Thymus (tissue), 11 donors: Measurements from ENCODE around the gene SUGCT. TPM values are rescaled to one million over a fixed set of nuclear protein-coding genes. Genes with fewer than 3 reads are reported as not detected.

Experiments used
- DNase-seq, 9 donors: peaks; one replicate each; pipeline ENCODE4 v3.0.0-alpha.2; 2013; ENCODE audit warnings: low spot score in 9 of 9, low read depth in 6 of 9, missing footprints in 1 of 9
- H3K27ac ChIP-seq, 2 donors: one replicate each; pipeline ENCODE4 v1.5.1; 2013; ENCODE audit warnings: control low read depth in 1 of 2, low read depth in 1 of 2, low read length in 1 of 2, mild to moderate bottlenecking in 1 of 2, moderate library complexity in 1 of 2
- H3K27me3 ChIP-seq, 2 donors: one replicate each; pipeline ENCODE4 v1.5.1; 2013; ENCODE audit warnings: low read length in 1 of 2; ENCODE audit not compliant: control insufficient read depth in 2 of 2, insufficient read depth in 1 of 2
- H3K36me3 ChIP-seq, 2 donors: one replicate each; pipeline ENCODE4 v1.5.1; 2013; ENCODE audit warnings: low read length in 1 of 2, mild to moderate bottlenecking in 1 of 2, moderate library complexity in 1 of 2; ENCODE audit not compliant: control insufficient read depth in 2 of 2, insufficient read depth in 2 of 2
- H3K4me1 ChIP-seq, 2 donors: one replicate each; pipeline ENCODE4 v1.5.1; 2013; ENCODE audit warnings: low read length in 2 of 2; ENCODE audit not compliant: control insufficient read depth in 2 of 2, insufficient read depth in 2 of 2
- H3K4me3 ChIP-seq, 2 donors: one replicate each; pipeline ENCODE4 v1.5.1; 2013; ENCODE audit warnings: low read length in 2 of 2, control low read depth in 1 of 2, mild to moderate bottlenecking in 1 of 2
- H3K9me3 ChIP-seq, 2 donors: one replicate each; pipeline ENCODE4 v1.5.1; 2013; ENCODE audit warnings: low read length in 1 of 2, mild to moderate bottlenecking in 1 of 2; ENCODE audit not compliant: control insufficient read depth in 2 of 2, insufficient read depth in 1 of 2
- WGBS: extraction: QIAGEN DNeasy Blood & Tissue Kit; methylation state at CpG from one replicate; pipeline ENCODE4 v1.1.7; 2013; 5-methylcytosine and 5-hydroxymethylcytosine counted together
- polyA plus RNA-seq: library from polyadenylated mRNA; stranded (reverse); fragments of 200-250 nt; gene quantifications from one replicate; pipeline ENCODE4 v1.2.3, GENCODE V29; 2013
- total RNA-seq: library from RNA; stranded (reverse); fragments of 120-200 nt; gene quantifications from one replicate; pipeline ENCODE4 v1.2.4, GENCODE V29; 2013
- donor health status: healthy.

Gene SUGCT
- total and polyA plus RNA-seq, 2 donors, result 1.6 to 5.5 TPM

DNA sequence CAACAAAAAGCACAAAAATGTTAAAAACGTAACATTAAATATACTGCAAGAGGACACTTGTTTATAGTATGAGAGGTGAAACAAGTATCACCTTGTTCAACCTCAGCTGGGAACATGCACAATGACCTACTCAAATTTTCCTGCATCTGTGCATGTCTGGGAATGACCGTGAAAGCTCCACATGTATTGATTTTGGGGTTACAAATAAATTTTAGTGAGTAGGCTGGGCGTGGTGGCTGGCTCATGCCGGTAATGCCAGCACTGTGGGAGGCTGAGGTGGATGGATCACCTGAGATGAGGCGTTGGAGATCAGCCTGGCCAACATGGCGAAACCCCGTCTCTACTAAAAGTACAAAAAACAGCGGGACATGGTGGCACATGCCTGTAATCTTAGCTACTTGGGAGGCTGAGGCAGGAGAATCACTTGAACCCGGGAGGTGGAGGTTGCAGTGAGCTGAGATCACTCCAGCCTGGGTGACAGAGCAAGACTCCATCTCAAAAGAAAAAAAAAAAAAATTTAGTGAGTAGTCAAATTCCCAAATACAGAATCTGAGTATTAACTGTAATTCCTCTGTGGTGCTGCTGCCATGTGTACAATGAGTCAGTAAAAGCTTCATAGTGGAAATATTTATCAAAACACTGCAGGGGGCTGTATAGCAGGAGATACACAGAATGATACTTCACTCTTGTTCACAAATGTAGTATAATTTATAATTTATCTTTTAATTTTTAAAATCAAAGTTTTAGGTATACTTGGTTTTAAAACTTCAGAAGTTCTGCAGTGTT is 41.1 kb downstream of the SUGCT start:
- 97% methylated on average over 9 of the region's 9 CpGs for WGBS
- Histone ChIP-seq H3K36me3 (no peaks in the 10 kb centered on the region), H3K27me3 (no peaks in the 10 kb centered on the region)

GRCh38 chr7:40177071-40177470 is 42.3 kb downstream of the SUGCT start:
- H3K4me3 ChIP-seq, result no peak overlapping the region
- no peaks in the 10 kb centered on the region for H3K27me3 ChIP-seq
- no peaks in the 10 kb centered on the region for H3K9me3 ChIP-seq
- H3K4me1 ChIP-seq, result no peaks in the 10 kb centered on the region
- 97% methylated on average over 5 of the region's 5 CpGs for WGBS
- no peaks in the 10 kb centered on the region for H3K36me3 ChIP-seq
- no peak for DNase-seq
- H3K27ac ChIP-seq, result no peak overlapping the region

More for the DNA sequence above, 41.1 kb downstream of the SUGCT start:
- Histone ChIP-seq H3K4me3 (no peak overlapping the region), H3K27ac (no peak overlapping the region), H3K9me3 (no peaks in the 10 kb centered on the region), H3K4me1 (no peaks in the 10 kb centered on the region)
- no peak for DNase-seq

DNA sequence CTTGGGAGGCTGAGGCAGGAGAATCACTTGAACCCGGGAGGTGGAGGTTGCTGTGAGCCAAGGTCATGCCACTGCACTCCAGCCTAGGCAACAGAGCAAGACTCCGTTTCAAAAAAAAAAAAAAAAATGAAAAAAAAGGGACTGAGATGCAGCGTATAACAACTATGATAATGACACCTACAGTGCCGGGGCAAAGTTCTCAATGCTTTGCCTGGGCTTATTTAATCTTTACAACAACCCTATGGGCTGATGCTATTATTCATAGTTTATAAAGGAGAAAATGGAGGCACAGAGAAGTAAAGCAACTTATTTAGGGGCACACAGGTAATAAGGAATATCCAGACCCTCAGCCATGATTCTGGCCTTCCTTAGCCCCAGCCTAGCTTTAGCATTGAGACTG is 47.6 kb downstream of the SUGCT start:
- Histone ChIP-seq H3K9me3 (no peaks in the 10 kb centered on the region), H3K27me3 (no peaks in the 10 kb centered on the region), H3K4me3 (no peak overlapping the region), H3K27ac (no peak overlapping the region), H3K36me3 (no peaks in the 10 kb centered on the region), H3K4me1 (no peaks in the 10 kb centered on the region)
- DNase-seq, result no peak
- WGBS, result 97% methylated on average over 4 of the region's 4 CpGs

GRCh38 chr7:40186586-40186985 is 51.8 kb downstream of the SUGCT start:
- H3K4me1 ChIP-seq, result no peaks in the 10 kb centered on the region
- H3K27me3 ChIP-seq, result no peaks in the 10 kb centered on the region
- no peaks in the 10 kb centered on the region for H3K36me3 ChIP-seq
- H3K9me3 ChIP-seq, result no peaks in the 10 kb centered on the region
- DNase-seq, result no peak
- no peak overlapping the region for H3K4me3 ChIP-seq
- WGBS, result 87% methylated on average over 1 of the region's 1 CpG
- no peak overlapping the region for H3K27ac ChIP-seq

GRCh38 chr7:40192036-40192435 is 57.2 kb downstream of the SUGCT start:
- no peak overlapping the region for H3K27ac ChIP-seq
- no peaks in the 10 kb centered on the region for H3K27me3 ChIP-seq
- no peak overlapping the region for H3K4me3 ChIP-seq
- H3K4me1 ChIP-seq, result no peaks in the 10 kb centered on the region
- no peaks in the 10 kb centered on the region for H3K9me3 ChIP-seq
- no peak for DNase-seq
- H3K36me3 ChIP-seq, result no peaks in the 10 kb centered on the region
- WGBS, result 98% methylated on average over 2 of the region's 2 CpGs

DNA sequence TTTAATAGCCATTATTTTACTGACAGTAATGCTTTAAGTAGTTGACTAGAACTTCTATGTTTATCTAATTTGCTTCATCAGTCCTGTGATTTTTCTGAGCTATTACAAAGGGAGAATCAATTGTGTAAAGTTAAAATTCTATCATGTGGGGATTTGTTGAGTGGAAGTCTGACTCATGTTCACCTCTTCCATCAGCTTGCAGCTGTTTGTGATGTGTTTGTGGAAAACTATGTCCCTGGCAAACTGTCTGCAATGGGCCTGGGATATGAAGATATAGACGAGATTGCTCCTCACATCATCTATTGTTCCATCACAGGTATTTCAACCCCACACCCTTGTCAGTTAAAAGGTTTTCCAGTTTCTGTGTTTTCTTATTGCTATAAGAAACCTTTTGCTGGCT is 59.9 kb downstream of the SUGCT start:
- Histone ChIP-seq H3K4me3 (no peak overlapping the region), H3K27ac (no peak overlapping the region), H3K27me3 (no peaks in the 10 kb centered on the region), H3K9me3 (no peaks in the 10 kb centered on the region), H3K36me3 (no peaks in the 10 kb centered on the region), H3K4me1 (no peaks in the 10 kb centered on the region)
- no peak for DNase-seq
- 93% methylated on average over 1 of the region's 1 CpG for WGBS

DNA sequence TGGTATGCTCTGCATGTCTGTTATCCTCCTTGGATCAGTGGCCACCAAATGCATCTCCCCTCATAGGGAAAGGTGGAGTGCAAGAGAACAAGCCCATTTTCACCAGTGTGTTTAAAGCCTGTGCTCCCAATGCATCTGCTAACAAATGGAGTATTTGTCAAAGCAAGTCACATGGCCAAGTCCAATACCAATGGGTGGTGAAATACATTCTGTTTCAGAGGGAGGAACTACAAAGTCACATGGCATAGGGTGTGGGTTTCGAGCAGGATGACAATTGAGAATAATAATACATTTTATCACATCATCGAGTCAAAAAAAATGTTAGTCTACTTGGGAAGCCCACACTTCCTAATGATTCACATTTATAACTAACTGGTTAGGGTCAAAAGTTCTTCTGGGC is 62.7 kb downstream of the SUGCT start:
- 97% methylated on average over 2 of the region's 2 CpGs for WGBS
- no peaks in the 10 kb centered on the region for H3K36me3 ChIP-seq
- no peaks in the 10 kb centered on the region for H3K27me3 ChIP-seq
- H3K27ac ChIP-seq, result no peak overlapping the region
- no peak overlapping the region for H3K4me3 ChIP-seq
- DNase-seq, result no peak
- H3K4me1 ChIP-seq, result no peaks in the 10 kb centered on the region
- no peaks in the 10 kb centered on the region for H3K9me3 ChIP-seq

GRCh38 chr7:40199076-40199802 is 64.4 kb downstream of the SUGCT start:
- DNase-seq, result no peak
- no peak overlapping the region for H3K27ac ChIP-seq
- H3K9me3 ChIP-seq, result no peaks in the 10 kb centered on the region
- no peak overlapping the region for H3K4me3 ChIP-seq
- no peaks in the 10 kb centered on the region for H3K36me3 ChIP-seq
- WGBS, result 47% methylated on average over 2 of the region's 2 CpGs
- H3K4me1 ChIP-seq, result no peaks in the 10 kb centered on the region
- H3K27me3 ChIP-seq, result no peaks in the 10 kb centered on the region

GRCh38 chr7:40200791-40201190 is 66.0 kb downstream of the SUGCT start:
- Histone ChIP-seq H3K36me3 (no peaks in the 10 kb centered on the region), H3K9me3 (no peaks in the 10 kb centered on the region), H3K4me3 (no peak overlapping the region), H3K4me1 (no peaks in the 10 kb centered on the region), H3K27ac (no peak overlapping the region), H3K27me3 (no peaks in the 10 kb centered on the region)
- 95% methylated on average over 3 of the region's 3 CpGs for WGBS
- no peak for DNase-seq
